ENCODE data around the gene TCP11L2. TPM values are rescaled to one million over a fixed set of nuclear protein-coding genes. Genes with fewer than 3 reads are reported as not detected.
"Not testable (repeated sequence)": the region's sequence is repeated elsewhere in the genome, so short reads cannot be mapped to it uniquely, and the experiment has no call there.

TCP11L2 gene
- total RNA-seq, 1 donor from 2014 or later = 122 TPM

GRCh38 chr12:106359646-106360399 is 57.3 kb downstream of the TCP11L2 start:
- DNase-seq (no peak), ATAC-seq (ENCODE audit: poor library complexity) (no peak)
- intact Hi-C loops (cut with DNase I) = no loop called here

GRCh38 chr12:106360400-106360994 is 58.0 kb downstream of the TCP11L2 start:
- ATAC-seq (ENCODE audit: poor library complexity) = no peak
- no peak for DNase-seq
- intact Hi-C loops (cut with DNase I) = no loop called here

- DNase-seq (no peak), ATAC-seq (ENCODE audit: poor library complexity) (no peak)
- intact Hi-C loops (cut with DNase I) = no loop called here
Observed at GRCh38 chr12:106362971-106363370, 60.4 kb downstream of the TCP11L2 start.

GRCh38 chr12:106364261-106364660 is 61.7 kb downstream of the TCP11L2 start:
- DNase-seq (no peak), ATAC-seq (ENCODE audit: poor library complexity) (no peak)
- intact Hi-C loops (cut with DNase I) = no loop called here

GRCh38 chr12:106369624-106370346 is 67.3 kb downstream of the TCP11L2 start:
- DNase-seq = no peak
- no peak for ATAC-seq (ENCODE audit: poor library complexity)
- intact Hi-C loops (cut with DNase I) = no loop called here

GRCh38 chr12:106378788-106379187 is 76.3 kb downstream of the TCP11L2 start:
- ATAC-seq (ENCODE audit: poor library complexity) (no peak), DNase-seq (no peak)
- intact Hi-C loops (cut with DNase I) = no loop called here

- DNase-seq (no peak), ATAC-seq (ENCODE audit: poor library complexity) (no peak)
- intact Hi-C loops (cut with DNase I) = no loop called here
Observed at GRCh38 chr12:106380954-106381353, 78.4 kb downstream of the TCP11L2 start.

GRCh38 chr12:106381866-106382265 is 79.3 kb downstream of the TCP11L2 start:
- intact Hi-C loops (cut with DNase I) = not testable (repeated sequence)

GRCh38 chr12:106386813-106387535 is 84.4 kb downstream of the TCP11L2 start:
- intact Hi-C loops (cut with DNase I) = loop anchor here (5.0 kb wide), 1 partner anchor 530 kb away; no protein-coding TSS in a partner anchor
- DNase-seq = no peak
- ATAC-seq (ENCODE audit: poor library complexity) = no peak

More at GRCh38 chr12:106381866-106382265, 79.3 kb downstream of the TCP11L2 start:
- not testable (repeated sequence) for DNase-seq; ATAC-seq (ENCODE audit: poor library complexity)

GRCh38 chr12:106387848-106388377 is 85.4 kb downstream of the TCP11L2 start:
- no peak for DNase-seq
- ATAC-seq (ENCODE audit: poor library complexity) = no peak
- intact Hi-C loops (cut with DNase I) = loop anchor here (5.0 kb wide), 1 partner anchor 529 kb away; no protein-coding TSS in a partner anchor

- no peak for ATAC-seq (ENCODE audit: poor library complexity)
- intact Hi-C loops (cut with DNase I) = loop anchor here (5.0 kb wide), 1 partner anchor 528 kb away; no protein-coding TSS in a partner anchor
- no peak for DNase-seq
Observed at GRCh38 chr12:106389151-106389550, 86.6 kb downstream of the TCP11L2 start.

- intact Hi-C loops (cut with DNase I) = no loop called here
- no peak for ATAC-seq (ENCODE audit: poor library complexity)
- no peak for DNase-seq
Observed at GRCh38 chr12:106392759-106393158, 90.2 kb downstream of the TCP11L2 start.

Other genes starting within 250 kb of the TCP11L2 start
- 33.6 TPM for gene NUAK1, start 163.8 kb upstream of the TCP11L2 start, total RNA-seq
- gene CKAP4, start 54.7 kb upstream of the TCP11L2 start, total RNA-seq = 35.0 TPM
- 7.1 TPM for gene POLR3B, start 55.0 kb downstream of the TCP11L2 start, total RNA-seq

All from Right ventricle myocardium superior (tissue), 1 donor.